GM18519 (cell line): ENCODE results near the gene HHAT.

ENCODE experiments used
- ATAC-seq: cut with Tn5 transposase; IDR thresholded peaks from one replicate; pipeline ENCODE4 v1.9.1; 2021; ENCODE audit warnings: mild to moderate bottlenecking, moderate library complexity; ENCODE audit not compliant: unreplicated experiment, low FRiP score

The HHAT gene

GRCh38 chr1:210475806-210476205 lies 147.1 kb downstream of the HHAT start:
- no peak for ATAC-seq

- ATAC-seq, result no peak
These were observed 148.0 kb downstream of the HHAT start for GRCh38 chr1:210476730-210477129.

GRCh38 chr1:210477328-210477924 lies 148.7 kb downstream of the HHAT start:
- no peak for ATAC-seq

GRCh38 chr1:210478820-210479219 lies 150.1 kb downstream of the HHAT start:
- ATAC-seq, result no peak

- ATAC-seq, result no peak
These were observed 153.8 kb downstream of the HHAT start for GRCh38 chr1:210482491-210482890.

GRCh38 chr1:210482945-210483617 lies 154.4 kb downstream of the HHAT start:
- no peak for ATAC-seq

- ATAC-seq, result no peak
These were observed 155.1 kb downstream of the HHAT start for GRCh38 chr1:210483821-210484220.

- no peak for ATAC-seq
These were observed 158.3 kb downstream of the HHAT start for GRCh38 chr1:210487021-210487420.

- ATAC-seq, result no peak
These were observed 160.8 kb downstream of the HHAT start for GRCh38 chr1:210489491-210489890.

- ATAC-seq, result no peak
These were observed 162.1 kb downstream of the HHAT start for GRCh38 chr1:210490781-210491180.

- no peak for ATAC-seq
These were observed 167.4 kb downstream of the HHAT start for GRCh38 chr1:210496063-210496462.

GRCh38 chr1:210499956-210500355 lies 171.3 kb downstream of the HHAT start:
- no peak for ATAC-seq

GRCh38 chr1:210500831-210501230 lies 172.1 kb downstream of the HHAT start:
- no peak for ATAC-seq

GRCh38 chr1:210504286-210504685 lies 175.6 kb downstream of the HHAT start:
- ATAC-seq, result no peak

GRCh38 chr1:210505601-210506496 lies 177.1 kb downstream of the HHAT start:
- ATAC-seq, result no peak

GRCh38 chr1:210506689-210507088 lies 178.0 kb downstream of the HHAT start:
- ATAC-seq, result no peak

- no peak for ATAC-seq
These were observed 187.5 kb downstream of the HHAT start for GRCh38 chr1:210516092-210516656.

GRCh38 chr1:210516697-210517459 lies 188.2 kb downstream of the HHAT start:
- ATAC-seq, result no peak

GRCh38 chr1:210523830-210524229 lies 195.1 kb downstream of the HHAT start:
- ATAC-seq, result no peak

- ATAC-seq, result no peak
These were observed 197.2 kb downstream of the HHAT start for GRCh38 chr1:210525716-210526454.
